Nephron progenitor cell (in vitro differentiated cells): ENCODE measurements around the gene FBXL2.

ENCODE experiments used
- DNase-seq: peaks from one replicate; pipeline ENCODE4 v3.0.0; 2021
- H3K27ac Mint-ChIP-seq: 2 replicates; pipeline ENCODE4 v1.8.0; 2021; ENCODE audit warnings: mild to moderate bottlenecking, moderate library complexity, mixed read lengths
- H3K27me3 Mint-ChIP-seq: 2 replicates; pipeline ENCODE4 v1.8.0; 2021; ENCODE audit warnings: mild to moderate bottlenecking, low read depth, mixed read lengths; ENCODE audit not compliant: poor library complexity
- H3K36me3 Mint-ChIP-seq: 2 replicates; pipeline ENCODE4 v1.8.0; 2021; ENCODE audit warnings: low read depth, mixed read lengths
- H3K4me1 Mint-ChIP-seq: 2 replicates; pipeline ENCODE4 v1.8.0; 2021; ENCODE audit warnings: mixed read lengths
- H3K4me3 Mint-ChIP-seq: 2 replicates; pipeline ENCODE4 v1.8.0; 2021; ENCODE audit warnings: mild to moderate bottlenecking, moderate library complexity, mixed read lengths
- H3K9me3 Mint-ChIP-seq: 2 replicates; pipeline ENCODE4 v1.8.0; 2021; ENCODE audit warnings: mild to moderate bottlenecking, moderate library complexity, mixed read lengths
- CTCF ChIP-seq: fragments of 200-600 bp; sonication (generic); IDR thresholded peaks from 2 replicates; pipeline ENCODE4 v1.5.0; 2021; ENCODE audit warnings: antibody characterized with exemption

FBXL2 gene

GRCh38 chr3:33380653-33381052 lies 103.4 kb downstream of the FBXL2 start:
- H3K27ac Mint-ChIP-seq: no peak overlapping the region
- peaks cover 53% of the 10 kb centered on the region for H3K36me3 Mint-ChIP-seq

DNA sequence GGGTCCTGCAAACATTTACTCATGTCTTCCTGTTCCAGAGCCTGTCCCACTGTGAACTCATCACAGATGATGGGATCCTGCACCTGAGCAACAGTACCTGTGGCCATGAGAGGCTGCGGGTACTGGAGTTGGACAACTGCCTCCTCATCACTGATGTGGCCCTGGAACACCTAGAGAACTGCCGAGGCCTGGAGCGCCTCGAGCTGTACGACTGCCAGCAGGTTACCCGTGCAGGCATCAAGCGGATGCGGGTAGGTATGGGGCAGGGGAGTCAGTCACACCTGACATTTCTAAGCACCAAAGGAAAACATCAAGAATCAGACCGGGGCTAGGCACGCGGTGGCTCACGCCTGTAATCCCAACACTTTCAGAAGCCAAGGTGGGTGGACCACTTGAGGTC lies 106.7 kb downstream of the FBXL2 start:
- Mint-ChIP-seq H3K27ac (peak overlapping the region; percentile 89), H3K27me3 (no peaks in the 10 kb centered on the region), H3K4me1 (no peaks in the 10 kb centered on the region), H3K9me3 (no peaks in the 10 kb centered on the region), H3K4me3 (no peak overlapping the region), H3K36me3 (peaks cover 57% of the 10 kb centered on the region)
- DNase-seq: no peak
- TF ChIP-seq CTCF: no peak

More at GRCh38 chr3:33380653-33381052, 103.4 kb downstream of the FBXL2 start:
- DNase-seq: no peak
- Mint-ChIP-seq H3K9me3 (no peaks in the 10 kb centered on the region), H3K27me3 (no peaks in the 10 kb centered on the region), H3K4me3 (no peak overlapping the region), H3K4me1 (no peaks in the 10 kb centered on the region)
- no peak for TF ChIP-seq CTCF

- Mint-ChIP-seq H3K27me3 (no peaks in the 10 kb centered on the region), H3K4me3 (no peak overlapping the region), H3K36me3 (peaks cover 63% of the 10 kb centered on the region), H3K4me1 (no peaks in the 10 kb centered on the region), H3K27ac (no peak overlapping the region), H3K9me3 (no peaks in the 10 kb centered on the region)
- no peak for DNase-seq
- no peak for TF ChIP-seq CTCF
Observed at GRCh38 chr3:33385423-33385822, 108.2 kb downstream of the FBXL2 start.

DNA sequence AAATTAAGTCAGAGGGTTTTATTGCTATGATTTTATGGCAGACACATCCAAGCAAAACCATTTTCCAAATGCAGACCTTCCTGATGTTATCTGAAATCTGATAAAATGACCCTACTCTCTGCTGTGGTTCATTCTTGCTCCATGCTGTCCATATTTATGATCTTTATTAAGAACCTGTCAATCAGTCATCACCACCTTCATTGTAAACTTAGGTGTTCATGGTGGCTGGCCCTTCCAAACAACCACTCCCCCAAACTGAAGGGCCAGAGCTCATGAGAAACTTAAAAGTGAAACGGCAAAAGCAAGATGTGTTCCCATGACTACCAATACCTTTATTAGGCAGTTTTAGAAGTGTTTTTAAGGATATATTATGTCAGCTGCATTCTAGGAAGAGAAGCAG lies 109.4 kb downstream of the FBXL2 start:
- H3K27me3 Mint-ChIP-seq: no peaks in the 10 kb centered on the region
- no peak for DNase-seq
- H3K36me3 Mint-ChIP-seq: peaks cover 65% of the 10 kb centered on the region
- peak overlapping the region; percentile 82 for H3K27ac Mint-ChIP-seq
- TF ChIP-seq CTCF: no peak
- H3K9me3 Mint-ChIP-seq: no peaks in the 10 kb centered on the region
- H3K4me3 Mint-ChIP-seq: no peak overlapping the region
- H3K4me1 Mint-ChIP-seq: no peaks in the 10 kb centered on the region

GRCh38 chr3:33388374-33389100 lies 111.3 kb downstream of the FBXL2 start:
- Mint-ChIP-seq H3K4me3 (no peak overlapping the region), H3K27me3 (no peaks in the 10 kb centered on the region), H3K27ac (peak overlapping the region; percentile 43), H3K4me1 (no peaks in the 10 kb centered on the region), H3K36me3 (peaks cover 72% of the 10 kb centered on the region), H3K9me3 (no peaks in the 10 kb centered on the region)
- TF ChIP-seq CTCF: no peak
- no peak for DNase-seq

GRCh38 chr3:33389908-33390307 lies 112.7 kb downstream of the FBXL2 start:
- Mint-ChIP-seq H3K9me3 (no peaks in the 10 kb centered on the region), H3K36me3 (peaks cover 66% of the 10 kb centered on the region), H3K4me3 (no peak overlapping the region), H3K4me1 (no peaks in the 10 kb centered on the region), H3K27me3 (no peaks in the 10 kb centered on the region), H3K27ac (peak overlapping the region; percentile 58)
- no peak for TF ChIP-seq CTCF
- no peak for DNase-seq
